Measurements from ENCODE around the gene SLC46A3. TPM values are rescaled to one million over a fixed set of nuclear protein-coding genes. Genes with fewer than 3 reads are reported as not detected.

SLC46A3 gene, protein sequence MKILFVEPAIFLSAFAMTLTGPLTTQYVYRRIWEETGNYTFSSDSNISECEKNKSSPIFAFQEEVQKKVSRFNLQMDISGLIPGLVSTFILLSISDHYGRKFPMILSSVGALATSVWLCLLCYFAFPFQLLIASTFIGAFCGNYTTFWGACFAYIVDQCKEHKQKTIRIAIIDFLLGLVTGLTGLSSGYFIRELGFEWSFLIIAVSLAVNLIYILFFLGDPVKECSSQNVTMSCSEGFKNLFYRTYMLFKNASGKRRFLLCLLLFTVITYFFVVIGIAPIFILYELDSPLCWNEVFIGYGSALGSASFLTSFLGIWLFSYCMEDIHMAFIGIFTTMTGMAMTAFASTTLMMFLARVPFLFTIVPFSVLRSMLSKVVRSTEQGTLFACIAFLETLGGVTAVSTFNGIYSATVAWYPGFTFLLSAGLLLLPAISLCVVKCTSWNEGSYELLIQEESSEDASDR
- total RNA-seq, result 0.72 and 1.9 TPM in 2 replicates

DNA sequence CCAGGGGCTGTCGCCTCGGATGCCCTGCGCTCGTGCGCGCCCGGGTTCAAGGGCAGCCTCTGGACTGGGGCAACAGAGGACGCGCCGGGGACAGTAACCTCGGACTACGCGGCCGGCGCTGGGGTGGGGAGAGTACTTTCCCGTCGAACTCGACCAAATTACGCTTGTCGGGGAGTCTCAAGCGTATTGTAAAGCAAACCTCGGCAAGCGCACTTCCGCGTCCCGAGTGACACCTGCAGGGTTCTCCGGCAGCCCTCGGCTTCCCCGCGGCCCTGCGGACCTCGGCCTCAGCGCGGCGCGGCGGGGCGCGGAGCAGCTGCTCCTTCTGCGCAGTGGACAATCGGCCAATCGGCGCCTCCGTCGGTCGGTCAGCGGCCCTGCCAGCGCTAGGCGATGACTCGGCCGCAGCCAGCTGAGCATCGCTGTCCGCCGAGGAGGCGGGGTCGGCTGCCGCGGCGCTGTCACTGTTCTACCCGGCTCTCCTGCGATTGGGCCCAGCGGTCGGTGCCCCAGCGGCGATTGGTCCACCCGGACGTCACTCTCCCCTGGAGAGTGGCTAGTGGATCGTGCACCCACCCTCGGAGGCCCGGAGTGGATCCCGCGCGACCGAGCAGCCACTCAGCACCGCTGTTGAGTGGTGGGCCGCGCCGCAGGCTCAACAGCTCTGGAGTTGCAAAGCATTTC is at the start of gene SLC46A3:
Gene SLC46A3 (minus strand): TSS at position 428 of the 684 bp plus-strand sequence. CDS start 972 bp downstream, outside the sequence.

DNA sequence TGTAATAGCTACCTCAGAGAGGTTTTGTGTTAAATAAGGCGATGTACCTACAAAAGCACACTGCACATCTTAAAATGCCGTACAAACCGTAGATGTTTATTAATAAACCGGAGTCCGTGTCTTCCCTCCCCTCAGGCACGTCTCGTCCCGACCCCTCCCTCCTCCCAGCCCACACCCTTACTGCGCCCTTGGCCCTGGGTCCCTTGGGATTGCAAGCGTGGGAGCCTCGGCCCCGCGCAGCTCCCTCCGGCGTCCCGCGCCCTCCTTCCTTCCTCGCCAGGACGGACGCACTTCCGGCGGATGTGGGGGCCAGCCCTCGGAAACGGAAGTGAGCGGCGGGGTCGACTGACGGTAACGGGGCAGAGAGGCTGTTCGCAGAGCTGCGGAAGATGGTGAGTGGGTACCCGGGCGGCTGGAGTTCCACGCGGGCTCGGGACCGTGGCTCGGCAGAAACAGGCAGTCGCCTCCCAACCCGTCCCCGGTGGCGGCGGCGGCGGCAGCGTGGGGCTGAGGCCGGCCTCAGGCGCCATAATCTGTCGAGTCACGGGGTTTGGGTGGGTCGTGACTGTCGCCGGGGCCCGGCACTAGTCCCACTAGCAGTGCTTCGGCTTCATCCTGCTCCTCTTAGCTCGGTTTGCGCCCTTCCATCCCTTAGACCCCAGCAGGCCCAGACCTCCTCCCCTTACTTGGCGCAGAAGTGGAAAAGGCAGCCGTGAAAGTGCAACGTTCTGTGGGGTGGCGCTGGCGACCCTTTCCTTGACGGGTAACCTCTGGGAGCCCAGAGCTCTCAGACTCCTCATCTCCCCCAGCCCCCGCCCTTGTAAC is 59.8 kb downstream of the SLC46A3 start, which contains the start of gene POMP:
Gene POMP (plus strand): TSS at position 335 of the 825 bp plus-strand sequence. CDS start 55 bp downstream, at position 390.

Other genes with a start within 250 kb of the SLC46A3 start
- gene FLT1, start 223.8 kb downstream of the SLC46A3 start, total RNA-seq, result 0.80 and 4.8 TPM in 2 replicates
- 89.7 and 160 TPM in 2 replicates for gene POMP, start 59.8 kb downstream of the SLC46A3 start, total RNA-seq
- under 0.01 TPM in 1 of 2 replicates, not detected in the other for gene MTUS2, start 101.4 kb upstream of the SLC46A3 start, total RNA-seq